ENCODE data around the gene TNFRSF1B.

GRCh38 chr1:12142141-12142823, 24.5 kb upstream of the TNFRSF1B start:
- TF ChIP-seq CTCF (IDR thresholded peaks at IDR 0.05) (no peak), POLR2A (IDR thresholded peaks at IDR 0.05) (no peak)

All from tibial nerve (tissue), 3 donors.